GM23338 (cell line): Measurements from ENCODE around the gene TPX2. TPM values are rescaled to one million over a fixed set of nuclear protein-coding genes. Genes with fewer than 3 reads are reported as not detected.
A peak's percentile ranks its signal among the peaks of the same experiment; 100 is the strongest.

ENCODE experiments used
- ATAC-seq: fragments of 200-7000 bp; cut with Tn5 transposase; 3 replicates; pipeline ENCODE4 v1.9.1; 2020
- DNase-seq: peaks from one replicate; pipeline ENCODE4 v3.0.0-alpha.2; 2015; ENCODE audit warnings: low spot score
- H2AFZ ChIP-seq: fragments of 200-600 bp; sonication (generic); 2 replicates; pipeline ENCODE4 v1.8.0; 2016; ENCODE audit warnings: antibody characterized with exemption, mild to moderate bottlenecking, moderate library complexity
- H3F3A ChIP-seq: fragments of 200-600 bp; sonication (generic); replicated peaks from 2 replicates; pipeline ENCODE4 v1.8.0; 2017; ENCODE audit warnings: antibody characterized with exemption, mixed run types, low read depth
- H3K27ac ChIP-seq: fragments of 200-600 bp; sonication (generic); 2 replicates; pipeline ENCODE4 v1.6.1; 2016; ENCODE audit warnings: low read depth
- H3K27me3 ChIP-seq: fragments of 200-600 bp; sonication (generic); 2 replicates; pipeline ENCODE4 v1.8.0; 2016; ENCODE audit warnings: mild to moderate bottlenecking, mixed run types, moderate library complexity; ENCODE audit not compliant: insufficient read depth
- H3K36me3 ChIP-seq: fragments of 200-600 bp; sonication (generic); 2 replicates; pipeline ENCODE4 v1.8.0; 2016; ENCODE audit warnings: mild to moderate bottlenecking; ENCODE audit not compliant: insufficient read depth
- H3K4me1 ChIP-seq: fragments of 200-600 bp; sonication (generic); 2 replicates; pipeline ENCODE4 v1.8.0; 2016; ENCODE audit warnings: mild to moderate bottlenecking, moderate library complexity; ENCODE audit not compliant: insufficient read depth
- H3K4me2 ChIP-seq: fragments of 200-600 bp; sonication (generic); 2 replicates; pipeline ENCODE4 v1.7.1; 2017; ENCODE audit warnings: mixed run types
- H3K4me3 ChIP-seq: fragments of 200-600 bp; sonication (generic); 2 replicates; pipeline ENCODE4 v1.6.1; 2016; ENCODE audit warnings: mixed run types
- H3K79me2 ChIP-seq: fragments of 200-600 bp; sonication (generic); replicated peaks from 2 replicates; pipeline ENCODE4 v1.8.0; 2017; ENCODE audit warnings: mild to moderate bottlenecking; ENCODE audit not compliant: insufficient read depth
- H3K9me2 ChIP-seq: fragments of 200-600 bp; sonication (generic); 2 replicates; pipeline ENCODE4 v1.8.0; 2017; ENCODE audit not compliant: insufficient read depth
- H4K20me1 ChIP-seq: fragments of 200-600 bp; sonication (generic); replicated peaks from 2 replicates; pipeline ENCODE4 v1.8.0; 2017; ENCODE audit warnings: mild to moderate bottlenecking; ENCODE audit not compliant: insufficient read depth
- H3K27ac Mint-ChIP-seq: 2 replicates; pipeline ENCODE4 v1.8.0; 2020; ENCODE audit warnings: inconsistent platforms, mild to moderate bottlenecking, moderate library complexity, mixed read lengths
- H3K27me3 Mint-ChIP-seq: 3 replicates; pipeline ENCODE4 v1.8.0; 2022; ENCODE audit warnings: low read depth, mild to moderate bottlenecking, moderate library complexity, mixed read lengths, inconsistent platforms; ENCODE audit not compliant: insufficient read depth, poor library complexity
- H3K36me3 Mint-ChIP-seq: 3 replicates; pipeline ENCODE4 v1.8.0; 2021; ENCODE audit warnings: low read depth, mild to moderate bottlenecking, inconsistent platforms, moderate library complexity, mixed read lengths
- H3K4me1 Mint-ChIP-seq: 3 replicates; pipeline ENCODE4 v1.8.0; 2020; ENCODE audit warnings: mild to moderate bottlenecking, inconsistent platforms, mixed read lengths
- H3K4me3 Mint-ChIP-seq: 3 replicates; pipeline ENCODE4 v1.8.0; 2021; ENCODE audit warnings: moderate library complexity, mild to moderate bottlenecking, inconsistent platforms, mixed read lengths
- H3K9me3 Mint-ChIP-seq: 3 replicates; pipeline ENCODE4 v1.8.0; 2020; ENCODE audit warnings: moderate library complexity, mild to moderate bottlenecking, inconsistent platforms, mixed read lengths
- CREB1 ChIP-seq: fragments of 250-450 bp; sonication (Bioruptor Pico); IDR thresholded peaks from 2 replicates; pipeline ENCODE4 v1.5.0; 2020; ENCODE audit warnings: low read depth, mild to moderate bottlenecking, moderate library complexity
- EZH2 ChIP-seq: fragments of 200-600 bp; sonication (generic); IDR thresholded peaks from one replicate; pipeline ENCODE4 v1.8.0; 2017; ENCODE audit warnings: antibody characterized with exemption, mild to moderate bottlenecking, low read depth; ENCODE audit not compliant: unreplicated experiment
- EZH2phosphoT487 ChIP-seq: fragments of 200-600 bp; sonication (generic); IDR thresholded peaks from one replicate; pipeline ENCODE4 v1.8.1; 2018; ENCODE audit warnings: antibody characterized with exemption; ENCODE audit not compliant: unreplicated experiment
- JUNB ChIP-seq: IDR thresholded peaks from one replicate; pipeline ENCODE4 v1.6.1; 2016; ENCODE audit warnings: antibody characterized with exemption; ENCODE audit not compliant: unreplicated experiment
- NANOG ChIP-seq: IDR thresholded peaks from 2 replicates; pipeline ENCODE4 v1.6.1; 2016; ENCODE audit warnings: antibody characterized with exemption, borderline replicate concordance
- POLR2AphosphoS5 ChIP-seq: IDR thresholded peaks from 2 replicates; pipeline ENCODE4 v1.6.1; 2016; ENCODE audit warnings: antibody characterized with exemption, low read depth
- REST ChIP-seq: IDR thresholded peaks from one replicate; pipeline ENCODE4 v1.6.1; 2018; ENCODE audit warnings: antibody characterized with exemption; ENCODE audit not compliant: unreplicated experiment
- STAT1 ChIP-seq: IDR thresholded peaks from one replicate; pipeline ENCODE4 v1.6.1; 2016; ENCODE audit warnings: antibody characterized with exemption; ENCODE audit not compliant: unreplicated experiment
- ZNF114 ChIP-seq: fragments of 250-450 bp; sonication (Bioruptor Pico); IDR thresholded peaks from 2 replicates; pipeline ENCODE4 v1.5.0; 2020; ENCODE audit warnings: mild to moderate bottlenecking, moderate library complexity
- ZNF331 ChIP-seq: fragments of 250-450 bp; sonication (Bioruptor Pico); IDR thresholded peaks from 2 replicates; pipeline ENCODE4 v1.5.0; 2020; ENCODE audit warnings: low read depth, mild to moderate bottlenecking, moderate library complexity
- polyA plus RNA-seq: library from polyadenylated mRNA; unstranded; fragments of >200 nt; fragmentation: Nextera tagmentation; extraction: Ambion mirVana; gene quantifications from 2 replicates; pipeline ENCODE4 v1.2.1, GENCODE V29; 2016
- total RNA-seq: library from RNA; depleted of rRNA; stranded (reverse); fragments of >200 nt; shearing (Covaris generic); gene quantifications from 2 replicates; pipeline ENCODE4 v1.2.3, GENCODE V29; 2014
- TF ChIP-seq, protein P1 (sequence below): fragments of 250-450 bp; sonication (Bioruptor Pico); IDR thresholded peaks from 2 replicates; pipeline ENCODE4 v1.5.0; 2020; ENCODE audit warnings: mild to moderate bottlenecking, moderate library complexity
- TF ChIP-seq, protein P2 (sequence below), 2 experiments: fragments of 200-600 bp in 1 of 2; sonication (generic) in 1 of 2; conservative IDR thresholded peaks; 2 replicates each; pipeline versions ENCODE4 v1.5.1 to v1.6.1; 2016 to 2017; ENCODE audit warnings: antibody characterized with exemption in 2 of 2, low read depth in 2 of 2, mild to moderate bottlenecking in 2 of 2, moderate library complexity in 1 of 2
- TF ChIP-seq, protein P3 (sequence below): IDR thresholded peaks from 2 replicates; pipeline ENCODE4 v1.6.1; 2016; ENCODE audit warnings: antibody characterized with exemption

Gene TPX2
- total and polyA plus RNA-seq, 2 experiments from 2014 or later: 101 to 159 TPM

DNA sequence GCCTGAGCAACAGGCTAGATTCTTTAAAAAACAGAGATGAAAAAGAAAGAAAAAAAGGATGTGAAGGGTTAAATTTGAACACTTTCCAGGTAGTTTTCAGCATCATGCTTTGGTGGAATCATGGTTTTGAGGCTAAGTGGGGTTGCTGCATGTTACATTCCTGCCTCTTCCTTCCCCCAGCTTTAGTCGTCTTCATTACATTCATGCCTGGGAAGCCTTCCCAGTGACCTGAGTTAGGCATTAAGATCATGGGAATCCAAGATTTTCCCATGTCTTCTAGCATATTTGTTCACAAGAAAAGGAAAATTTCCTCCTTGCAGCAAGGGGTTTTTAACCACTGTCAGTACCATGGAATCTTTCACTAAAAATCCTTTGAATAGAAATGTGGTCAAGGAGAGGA lies 12.0 kb downstream of the TPX2 start:
- peaks cover 100% of the 10 kb centered on the region for H3K79me2 ChIP-seq
- Mint-ChIP-seq H3K4me1 (no peaks in the 10 kb centered on the region), H3K27me3 (peaks cover 3% of the 10 kb centered on the region), H3K4me3 (no peak overlapping the region), H3K27ac (0 out of 2 replicates have a peak overlapping the region, but pooled peaks have one; percentile 28), H3K36me3 (peaks cover 23% of the 10 kb centered on the region), H3K9me3 (no peaks in the 10 kb centered on the region)
- H3K4me1 ChIP-seq: no peaks in the 10 kb centered on the region
- H3K36me3 ChIP-seq: peaks cover 7% of the 10 kb centered on the region
- no peak overlapping the region for H2AFZ ChIP-seq
- no peak for DNase-seq
- TF ChIP-seq EZH2 (no peak), STAT1 (no peak), POLR2AphosphoS5 (no peak), NANOG (no peak), ZNF331 (CRISPR knock-in tag) (no peak), CREB1 (CRISPR knock-in tag) (no peak), ZNF114 (CRISPR knock-in tag) (no peak), REST (no peak), EZH2phosphoT487 (no peak), JUNB (no peak)
- TF ChIP-seq, protein P1, sequence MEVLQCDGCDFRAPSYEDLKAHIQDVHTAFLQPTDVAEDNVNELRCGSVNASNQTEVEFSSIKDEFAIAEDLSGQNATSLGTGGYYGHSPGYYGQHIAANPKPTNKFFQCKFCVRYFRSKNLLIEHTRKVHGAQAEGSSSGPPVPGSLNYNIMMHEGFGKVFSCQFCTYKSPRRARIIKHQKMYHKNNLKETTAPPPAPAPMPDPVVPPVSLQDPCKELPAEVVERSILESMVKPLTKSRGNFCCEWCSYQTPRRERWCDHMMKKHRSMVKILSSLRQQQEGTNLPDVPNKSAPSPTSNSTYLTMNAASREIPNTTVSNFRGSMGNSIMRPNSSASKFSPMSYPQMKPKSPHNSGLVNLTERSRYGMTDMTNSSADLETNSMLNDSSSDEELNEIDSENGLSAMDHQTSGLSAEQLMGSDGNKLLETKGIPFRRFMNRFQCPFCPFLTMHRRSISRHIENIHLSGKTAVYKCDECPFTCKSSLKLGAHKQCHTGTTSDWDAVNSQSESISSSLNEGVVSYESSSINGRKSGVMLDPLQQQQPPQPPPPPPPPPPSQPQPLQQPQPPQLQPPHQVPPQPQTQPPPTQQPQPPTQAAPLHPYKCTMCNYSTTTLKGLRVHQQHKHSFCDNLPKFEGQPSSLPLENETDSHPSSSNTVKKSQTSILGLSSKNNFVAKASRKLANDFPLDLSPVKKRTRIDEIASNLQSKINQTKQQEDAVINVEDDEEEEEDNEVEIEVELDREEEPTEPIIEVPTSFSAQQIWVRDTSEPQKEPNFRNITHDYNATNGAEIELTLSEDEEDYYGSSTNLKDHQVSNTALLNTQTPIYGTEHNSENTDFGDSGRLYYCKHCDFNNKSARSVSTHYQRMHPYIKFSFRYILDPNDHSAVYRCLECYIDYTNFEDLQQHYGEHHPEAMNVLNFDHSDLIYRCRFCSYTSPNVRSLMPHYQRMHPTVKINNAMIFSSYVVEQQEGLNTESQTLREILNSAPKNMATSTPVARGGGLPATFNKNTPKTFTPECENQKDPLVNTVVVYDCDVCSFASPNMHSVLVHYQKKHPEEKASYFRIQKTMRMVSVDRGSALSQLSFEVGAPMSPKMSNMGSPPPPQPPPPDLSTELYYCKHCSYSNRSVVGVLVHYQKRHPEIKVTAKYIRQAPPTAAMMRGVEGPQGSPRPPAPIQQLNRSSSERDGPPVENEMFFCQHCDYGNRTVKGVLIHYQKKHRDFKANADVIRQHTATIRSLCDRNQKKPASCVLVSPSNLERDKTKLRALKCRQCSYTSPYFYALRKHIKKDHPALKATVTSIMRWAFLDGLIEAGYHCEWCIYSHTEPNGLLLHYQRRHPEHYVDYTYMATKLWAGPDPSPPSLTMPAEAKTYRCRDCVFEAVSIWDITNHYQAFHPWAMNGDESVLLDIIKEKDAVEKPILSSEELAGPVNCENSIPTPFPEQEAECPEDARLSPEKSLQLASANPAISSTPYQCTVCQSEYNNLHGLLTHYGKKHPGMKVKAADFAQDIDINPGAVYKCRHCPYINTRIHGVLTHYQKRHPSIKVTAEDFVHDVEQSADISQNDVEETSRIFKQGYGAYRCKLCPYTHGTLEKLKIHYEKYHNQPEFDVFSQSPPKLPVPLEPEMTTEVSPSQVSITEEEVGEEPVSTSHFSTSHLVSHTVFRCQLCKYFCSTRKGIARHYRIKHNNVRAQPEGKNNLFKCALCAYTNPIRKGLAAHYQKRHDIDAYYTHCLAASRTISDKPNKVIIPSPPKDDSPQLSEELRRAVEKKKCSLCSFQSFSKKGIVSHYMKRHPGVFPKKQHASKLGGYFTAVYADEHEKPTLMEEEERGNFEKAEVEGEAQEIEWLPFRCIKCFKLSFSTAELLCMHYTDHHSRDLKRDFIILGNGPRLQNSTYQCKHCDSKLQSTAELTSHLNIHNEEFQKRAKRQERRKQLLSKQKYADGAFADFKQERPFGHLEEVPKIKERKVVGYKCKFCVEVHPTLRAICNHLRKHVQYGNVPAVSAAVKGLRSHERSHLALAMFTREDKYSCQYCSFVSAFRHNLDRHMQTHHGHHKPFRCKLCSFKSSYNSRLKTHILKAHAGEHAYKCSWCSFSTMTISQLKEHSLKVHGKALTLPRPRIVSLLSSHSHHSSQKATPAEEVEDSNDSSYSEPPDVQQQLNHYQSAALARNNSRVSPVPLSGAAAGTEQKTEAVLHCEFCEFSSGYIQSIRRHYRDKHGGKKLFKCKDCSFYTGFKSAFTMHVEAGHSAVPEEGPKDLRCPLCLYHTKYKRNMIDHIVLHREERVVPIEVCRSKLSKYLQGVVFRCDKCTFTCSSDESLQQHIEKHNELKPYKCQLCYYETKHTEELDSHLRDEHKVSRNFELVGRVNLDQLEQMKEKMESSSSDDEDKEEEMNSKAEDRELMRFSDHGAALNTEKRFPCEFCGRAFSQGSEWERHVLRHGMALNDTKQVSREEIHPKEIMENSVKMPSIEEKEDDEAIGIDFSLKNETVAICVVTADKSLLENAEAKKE (CRISPR knock-in tag): no peak
- TF ChIP-seq, protein P2, sequence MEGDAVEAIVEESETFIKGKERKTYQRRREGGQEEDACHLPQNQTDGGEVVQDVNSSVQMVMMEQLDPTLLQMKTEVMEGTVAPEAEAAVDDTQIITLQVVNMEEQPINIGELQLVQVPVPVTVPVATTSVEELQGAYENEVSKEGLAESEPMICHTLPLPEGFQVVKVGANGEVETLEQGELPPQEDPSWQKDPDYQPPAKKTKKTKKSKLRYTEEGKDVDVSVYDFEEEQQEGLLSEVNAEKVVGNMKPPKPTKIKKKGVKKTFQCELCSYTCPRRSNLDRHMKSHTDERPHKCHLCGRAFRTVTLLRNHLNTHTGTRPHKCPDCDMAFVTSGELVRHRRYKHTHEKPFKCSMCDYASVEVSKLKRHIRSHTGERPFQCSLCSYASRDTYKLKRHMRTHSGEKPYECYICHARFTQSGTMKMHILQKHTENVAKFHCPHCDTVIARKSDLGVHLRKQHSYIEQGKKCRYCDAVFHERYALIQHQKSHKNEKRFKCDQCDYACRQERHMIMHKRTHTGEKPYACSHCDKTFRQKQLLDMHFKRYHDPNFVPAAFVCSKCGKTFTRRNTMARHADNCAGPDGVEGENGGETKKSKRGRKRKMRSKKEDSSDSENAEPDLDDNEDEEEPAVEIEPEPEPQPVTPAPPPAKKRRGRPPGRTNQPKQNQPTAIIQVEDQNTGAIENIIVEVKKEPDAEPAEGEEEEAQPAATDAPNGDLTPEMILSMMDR (conservative IDR thresholded peaks at IDR 0.05; ENCODE audit: low read depth in 2 of 2): no peak
- TF ChIP-seq, protein P3, sequence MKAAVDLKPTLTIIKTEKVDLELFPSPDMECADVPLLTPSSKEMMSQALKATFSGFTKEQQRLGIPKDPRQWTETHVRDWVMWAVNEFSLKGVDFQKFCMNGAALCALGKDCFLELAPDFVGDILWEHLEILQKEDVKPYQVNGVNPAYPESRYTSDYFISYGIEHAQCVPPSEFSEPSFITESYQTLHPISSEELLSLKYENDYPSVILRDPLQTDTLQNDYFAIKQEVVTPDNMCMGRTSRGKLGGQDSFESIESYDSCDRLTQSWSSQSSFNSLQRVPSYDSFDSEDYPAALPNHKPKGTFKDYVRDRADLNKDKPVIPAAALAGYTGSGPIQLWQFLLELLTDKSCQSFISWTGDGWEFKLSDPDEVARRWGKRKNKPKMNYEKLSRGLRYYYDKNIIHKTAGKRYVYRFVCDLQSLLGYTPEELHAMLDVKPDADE: no peak
- no peak overlapping the region for H3K4me2 ChIP-seq
- no peak overlapping the region for H3K4me3 ChIP-seq
- ATAC-seq: no peak
- H3K9me2 ChIP-seq: no peaks in the 10 kb centered on the region
- H3K27me3 ChIP-seq: no peaks in the 10 kb centered on the region
- no peak overlapping the region for H3K27ac ChIP-seq
- peaks cover 86% of the 10 kb centered on the region for H4K20me1 ChIP-seq
- peaks cover 6% of the 10 kb centered on the region; the same call in 1 of the 2 replicates for H3F3A ChIP-seq
